A673 (cell line): ENCODE measurements around the gene LRRC8A. TPM values are rescaled to one million over a fixed set of nuclear protein-coding genes. Genes with fewer than 3 reads are reported as not detected.
"Not testable (repeated sequence)": the region's sequence is repeated elsewhere in the genome, so short reads cannot be mapped to it uniquely, and the experiment has no call there.

ENCODE experiments used
- BruUV-seq: library from RNA; stranded (reverse); fragments of 400-500 nt; replicated peaks from 2 replicates; lab custom pipeline; 2021; lab: Mats Ljungman, UMichigan
- CTCF ChIA-PET: fragments of 300-600 bp; sonication (Branson Sonifier 250); formaldehyde crosslinking; loops from one replicate; lab custom pipeline; 2022; ENCODE audit warnings: antibody characterized with exemption; lab: Charles Lee
- POLR2A ChIA-PET: fragments of 300-600 bp; sonication (Branson Sonifier 250); formaldehyde crosslinking; loops from one replicate; lab custom pipeline; 2022; ENCODE audit warnings: antibody characterized with exemption; ENCODE audit not compliant: low non-redundant PET; lab: Charles Lee
- DNase-seq: peaks from one replicate; pipeline ENCODE4 v3.0.0-alpha.2; 2015; ENCODE audit warnings: low spot score
- H3K27ac ChIP-seq: fragments of 200-600 bp; sonication (generic); 2 replicates; pipeline ENCODE4 v1.5.1; 2016; ENCODE audit warnings: mixed run types, low read depth, mild to moderate bottlenecking, mixed read lengths, antibody characterized with exemption, low read length; ENCODE audit not compliant: poor library complexity, severe bottlenecking
- H3K27me3 ChIP-seq: fragments of 200-600 bp; sonication (generic); replicated peaks from 2 replicates; pipeline ENCODE4 v1.6.1; 2017; ENCODE audit warnings: mixed run types, low read depth, mild to moderate bottlenecking, mixed read lengths, antibody characterized with exemption, low read length; ENCODE audit not compliant: insufficient read depth, poor library complexity
- H3K36me3 ChIP-seq: fragments of 200-600 bp; sonication (generic); 2 replicates; pipeline ENCODE4 v1.6.1; 2016; ENCODE audit warnings: mixed run types, mild to moderate bottlenecking, mixed read lengths, antibody characterized with exemption, low read length; ENCODE audit not compliant: insufficient read depth, poor library complexity, severe bottlenecking
- H3K4me1 ChIP-seq: fragments of 200-600 bp; sonication (generic); 2 replicates; pipeline ENCODE4 v1.6.1; 2017; ENCODE audit warnings: mixed run types, mild to moderate bottlenecking, mixed read lengths, antibody characterized with exemption, low read length; ENCODE audit not compliant: insufficient read depth, poor library complexity, severe bottlenecking
- H3K4me3 ChIP-seq: fragments of 200-600 bp; sonication (generic); 2 replicates; pipeline ENCODE4 v1.5.1; 2016; ENCODE audit warnings: low read depth, mixed run types, mild to moderate bottlenecking, mixed read lengths, low read length; ENCODE audit not compliant: poor library complexity, severe bottlenecking
- H3K9me3 ChIP-seq: fragments of 200-600 bp; sonication (generic); 2 replicates; pipeline ENCODE4 v1.6.1; 2016; ENCODE audit warnings: mixed run types, low read depth, mild to moderate bottlenecking, mixed read lengths, antibody characterized with exemption, low read length; ENCODE audit not compliant: poor library complexity, severe bottlenecking
- CTCF ChIP-seq: fragments of 300-800, 200-600 bp; sonication (generic); conservative IDR thresholded peaks from 2 replicates; pipeline ENCODE4 v1.5.1; 2017; ENCODE audit warnings: low read depth, mild to moderate bottlenecking, antibody characterized with exemption, low read length, moderate library complexity, mixed read lengths
- EZH2 ChIP-seq: fragments of 200-600 bp; sonication (generic); IDR thresholded peaks from 2 replicates; pipeline ENCODE4 v1.6.1; 2017; ENCODE audit warnings: borderline replicate concordance, low read depth, mild to moderate bottlenecking, mixed read lengths, antibody characterized with exemption, low read length; ENCODE audit not compliant: poor library complexity, severe bottlenecking
- intact Hi-C: fragments of 100-400 bp; cut with micrococcal nuclease; formaldehyde crosslinking; loops from one replicate; pipeline ENCODE4 v1.10.0; 2022; ENCODE audit not compliant: unreplicated experiment
- total RNA-seq: library from RNA; stranded (reverse); gene quantifications from 2 replicates; pipeline ENCODE4 v1.2.3, GENCODE V29; 2021

The LRRC8A gene
- total RNA-seq, 1 experiment from 2014 or later = 56.8 TPM

- H3K36me3 ChIP-seq, POLR2A ChIA-PET: not testable (repeated sequence)
These were observed 27.5 kb upstream of the LRRC8A start for GRCh38 chr9:128854454-128854853.

DNA sequence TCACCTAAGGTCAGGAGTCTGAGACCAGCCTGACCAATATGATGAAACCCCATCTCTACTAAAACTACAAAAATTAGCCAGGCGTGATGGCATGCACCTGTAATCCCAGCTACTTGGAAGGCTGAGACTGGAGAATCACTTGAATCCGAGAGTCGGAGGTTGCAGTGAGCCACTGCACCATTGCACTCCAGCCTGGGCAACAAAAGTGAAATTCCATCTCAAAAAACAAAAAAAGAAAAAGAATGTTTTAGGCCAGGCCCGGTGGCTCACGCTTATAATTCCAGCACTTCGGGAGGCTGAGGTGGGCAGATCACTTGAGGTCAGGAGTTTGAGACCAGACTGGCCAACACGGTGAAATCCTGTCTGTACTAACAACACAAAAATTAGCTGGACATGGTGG, 23.5 kb upstream of the LRRC8A start:
- H3K27me3 ChIP-seq, BruUV-seq, POLR2A ChIA-PET, H3K36me3 ChIP-seq, H3K4me3 ChIP-seq, H3K4me1 ChIP-seq, H3K27ac ChIP-seq, DNase-seq, intact Hi-C loops, H3K9me3 ChIP-seq: not testable (repeated sequence)
- CTCF ChIA-PET = interaction anchor here (0.7 kb wide), 1 partner anchor 69 kb away, joined by 7 read pairs; no protein-coding TSS in a partner anchor

More at GRCh38 chr9:128854454-128854853, 27.5 kb upstream of the LRRC8A start:
- H3K27ac ChIP-seq, H3K4me1 ChIP-seq, H3K9me3 ChIP-seq, DNase-seq, CTCF ChIA-PET, intact Hi-C loops, BruUV-seq, H3K27me3 ChIP-seq, H3K4me3 ChIP-seq: not testable (repeated sequence)

DNA sequence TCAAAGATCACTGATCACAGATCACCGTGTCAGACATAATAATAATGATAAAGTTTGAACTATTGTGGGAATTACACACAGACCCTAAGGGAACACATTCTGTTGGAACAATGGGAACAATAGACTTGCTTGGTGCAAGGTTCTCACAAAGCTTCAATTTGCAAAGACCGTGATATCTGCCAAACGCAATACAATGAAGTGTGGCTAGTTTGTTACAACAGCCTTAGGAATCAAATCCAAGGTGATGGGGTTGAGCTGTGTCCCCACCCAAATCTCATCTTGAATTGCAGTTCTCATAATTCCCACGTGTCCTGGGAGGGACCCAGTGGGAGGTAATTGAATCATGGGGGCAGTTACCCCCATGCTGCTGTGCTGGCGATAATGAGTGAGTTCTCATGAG, 21.0 kb upstream of the LRRC8A start:
- intact Hi-C loops = loop anchor here (5.0 kb wide), 1 partner anchor 86 kb away; the partner anchor contains the start of genes DOLK and NUP188
- no peak overlapping the region for H3K4me3 ChIP-seq
- BruUV-seq = no TSS peak
- ChIA-PET CTCF (interaction anchor here (0.7 to 0.8 kb wide), 3 partner anchors 18 to 175 kb away, joined by 3 to 5 read pairs (median 3); no protein-coding TSS in a partner anchor), POLR2A (no interaction called here)
- no peaks in the 10 kb centered on the region for H3K27me3 ChIP-seq
- H3K27ac ChIP-seq = no peak overlapping the region
- H3K9me3 ChIP-seq = no peaks in the 10 kb centered on the region
- DNase-seq = no peak
- no peak for TF ChIP-seq EZH2
- TF ChIP-seq CTCF = no peak
- peaks cover 7% of the 10 kb centered on the region for H3K4me1 ChIP-seq
- no peaks in the 10 kb centered on the region for H3K36me3 ChIP-seq

GRCh38 chr9:128861501-128861900, 20.4 kb upstream of the LRRC8A start:
- Histone ChIP-seq H3K9me3 (no peaks in the 10 kb centered on the region), H3K4me1 (peaks cover 7% of the 10 kb centered on the region), H3K4me3 (no peak overlapping the region), H3K27ac (no peak overlapping the region), H3K36me3 (no peaks in the 10 kb centered on the region), H3K27me3 (no peaks in the 10 kb centered on the region)
- CTCF ChIA-PET = interaction anchor here (0.7 to 0.8 kb wide), 2 partner anchors 18 to 175 kb away, joined by 3 read pairs; no protein-coding TSS in a partner anchor
- BruUV-seq = no TSS peak
- intact Hi-C loops = loop anchor here (5.0 kb wide), 1 partner anchor 86 kb away; the partner anchor contains the start of genes DOLK and NUP188
- DNase-seq = no peak
- no peak for TF ChIP-seq CTCF
- TF ChIP-seq EZH2 = no peak
- POLR2A ChIA-PET = interaction anchor here (0.6 kb wide), 1 partner anchor 32 kb away, joined by 3 read pairs; the partner anchor contains the start of gene SPOUT1
